Measurements from ENCODE around the gene ARHGEF35. TPM values are rescaled to one million over a fixed set of nuclear protein-coding genes. Genes with fewer than 3 reads are reported as not detected.

The ARHGEF35 gene
- total and polyA plus RNA-seq, 2 donors, result 2.9 to 6.5 TPM

GRCh38 chr7:144148224-144148827 is 47.3 kb downstream of the ARHGEF35 start:
- H3K36me3 ChIP-seq (ENCODE audit: insufficient read depth), result no peaks in the 10 kb centered on the region
- no peaks in the 10 kb centered on the region for H3K4me1 ChIP-seq (ENCODE audit: insufficient read depth)
- H3K27ac ChIP-seq (ENCODE audit: low read depth), result no peak overlapping the region
- H3K4me3 ChIP-seq (ENCODE audit: low read depth, low read length), result no peak overlapping the region
- DNase-seq (ENCODE audit: extremely low spot score), result no peak
- 85% methylated on average over 2 of the region's 2 CpGs for WGBS

GRCh38 chr7:144144426-144144825 is 51.2 kb downstream of the ARHGEF35 start:
- DNase-seq (ENCODE audit: extremely low spot score), result no peak
- no peaks in the 10 kb centered on the region for H3K4me1 ChIP-seq (ENCODE audit: insufficient read depth)
- H3K36me3 ChIP-seq (ENCODE audit: insufficient read depth), result no peaks in the 10 kb centered on the region
- no peak overlapping the region for H3K4me3 ChIP-seq (ENCODE audit: low read depth, low read length)
- H3K27ac ChIP-seq (ENCODE audit: low read depth), result no peak overlapping the region
- 93% methylated on average over 3 of the region's 3 CpGs for WGBS

GRCh38 chr7:144142187-144142586 is 53.4 kb downstream of the ARHGEF35 start:
- Histone ChIP-seq H3K4me1 (ENCODE audit: insufficient read depth) (no peaks in the 10 kb centered on the region), H3K4me3 (ENCODE audit: low read depth, low read length) (no peak overlapping the region), H3K27ac (ENCODE audit: low read depth) (no peak overlapping the region), H3K36me3 (ENCODE audit: insufficient read depth) (no peaks in the 10 kb centered on the region)
- WGBS, result 86% methylated on average over 3 of the region's 3 CpGs
- no peak for DNase-seq (ENCODE audit: extremely low spot score)

- WGBS, result 55% methylated on average over 1 of the region's 1 CpG
- Histone ChIP-seq H3K4me3 (ENCODE audit: low read depth, low read length) (no peak overlapping the region), H3K27ac (ENCODE audit: low read depth) (no peak overlapping the region), H3K36me3 (ENCODE audit: insufficient read depth) (no peaks in the 10 kb centered on the region), H3K4me1 (ENCODE audit: insufficient read depth) (no peaks in the 10 kb centered on the region)
- DNase-seq (ENCODE audit: extremely low spot score), result no peak
Observed at GRCh38 chr7:144137501-144137900, 58.1 kb downstream of the ARHGEF35 start.

Other genes with a start within 250 kb of the ARHGEF35 start
- not detected for gene OR2F1, start 241.0 kb downstream of the ARHGEF35 start, total RNA-seq
- gene OR2F1, start 241.0 kb downstream of the ARHGEF35 start, polyA plus RNA-seq, result not detected
- not detected for gene OR6B1, start 195.5 kb downstream of the ARHGEF35 start, total RNA-seq
- not detected for gene OR6B1, start 195.5 kb downstream of the ARHGEF35 start, polyA plus RNA-seq
- gene OR2A5, start 146.9 kb downstream of the ARHGEF35 start, total RNA-seq, result not detected
- gene OR2A5, start 146.9 kb downstream of the ARHGEF35 start, polyA plus RNA-seq, result not detected
- gene OR2A25, start 126.0 kb downstream of the ARHGEF35 start, total RNA-seq, result not detected
- not detected for gene OR2A25, start 126.0 kb downstream of the ARHGEF35 start, polyA plus RNA-seq
- not detected for gene OR2A12, start 109.6 kb downstream of the ARHGEF35 start, total RNA-seq
- gene OR2A12, start 109.6 kb downstream of the ARHGEF35 start, polyA plus RNA-seq, result not detected
- gene OR2A2, start 86.2 kb downstream of the ARHGEF35 start, total RNA-seq, result not detected
- gene OR2A2, start 86.2 kb downstream of the ARHGEF35 start, polyA plus RNA-seq, result not detected
- gene OR2A14, start 72.7 kb downstream of the ARHGEF35 start, total RNA-seq, result not detected
- not detected for gene OR2A14, start 72.7 kb downstream of the ARHGEF35 start, polyA plus RNA-seq
- 7.8 TPM for gene CTAGE4, start 12.4 kb downstream of the ARHGEF35 start, total RNA-seq
- gene CTAGE4, start 12.4 kb downstream of the ARHGEF35 start, polyA plus RNA-seq, result 0.27 TPM
- 0.42 TPM for gene OR2A42, start 43.8 kb upstream of the ARHGEF35 start, total RNA-seq
- gene OR2A42, start 43.8 kb upstream of the ARHGEF35 start, polyA plus RNA-seq, result 0.04 TPM
- gene OR2A7, start 69.0 kb upstream of the ARHGEF35 start, total RNA-seq, result 5.6 TPM
- 1.2 TPM for gene OR2A7, start 69.0 kb upstream of the ARHGEF35 start, polyA plus RNA-seq
- gene CTAGE8, start 73.5 kb upstream of the ARHGEF35 start, total RNA-seq, result 0.79 TPM
- 0.42 TPM for gene CTAGE8, start 73.5 kb upstream of the ARHGEF35 start, polyA plus RNA-seq
- gene OR2A1, start 116.6 kb upstream of the ARHGEF35 start, total RNA-seq, result 0.05 TPM
- 0.23 TPM for gene OR2A1, start 116.6 kb upstream of the ARHGEF35 start, polyA plus RNA-seq
- 3.6 TPM for gene ARHGEF5, start 159.6 kb upstream of the ARHGEF35 start, total RNA-seq
- gene ARHGEF5, start 159.6 kb upstream of the ARHGEF35 start, polyA plus RNA-seq, result 4.4 TPM
- gene NOBOX, start 207.9 kb upstream of the ARHGEF35 start, total RNA-seq, result not detected
- not detected for gene NOBOX, start 207.9 kb upstream of the ARHGEF35 start, polyA plus RNA-seq

Measured in urinary bladder (tissue), 4 donors.